MM.1S (cell line): ENCODE data around the gene KCNT1.

Source experiments
- DNase-seq: peaks from one replicate; pipeline ENCODE4 v3.0.0-alpha.2; 2015
- H2AFZ ChIP-seq: fragments of 300-600 bp; sonication (generic); 2 replicates; pipeline ENCODE4 v1.6.0; 2016; ENCODE audit warnings: antibody characterized with exemption, low read length
- H3F3A ChIP-seq: fragments of 300-600 bp; sonication (generic); 2 replicates; pipeline ENCODE4 v1.6.1; 2016; ENCODE audit warnings: mild to moderate bottlenecking, antibody characterized with exemption, low read length, moderate library complexity, mixed read lengths; ENCODE audit not compliant: insufficient read depth
- H3K27ac ChIP-seq: fragments of 300-600 bp; sonication (generic); 2 replicates; pipeline ENCODE4 v1.5.1; 2016; ENCODE audit warnings: mild to moderate bottlenecking, low read length
- H3K27me3 ChIP-seq: fragments of 300-600 bp; sonication (generic); replicated peaks from 2 replicates; pipeline ENCODE4 v1.6.0; 2016; ENCODE audit warnings: low read length; ENCODE audit not compliant: insufficient read depth
- H3K36me3 ChIP-seq: fragments of 300-600 bp; sonication (generic); replicated peaks from 2 replicates; pipeline ENCODE4 v1.6.1; 2016; ENCODE audit warnings: mild to moderate bottlenecking, low read length, mixed read lengths; ENCODE audit not compliant: insufficient read depth
- H3K4me1 ChIP-seq: fragments of 300-600 bp; sonication (generic); 2 replicates; pipeline ENCODE4 v1.6.1; 2016; ENCODE audit warnings: low read length, mixed read lengths
- H3K4me2 ChIP-seq: fragments of 300-600 bp; sonication (generic); 2 replicates; pipeline ENCODE4 v1.6.0; 2016; ENCODE audit warnings: low read depth, low read length
- H3K4me3 ChIP-seq: fragments of 300-600 bp; sonication (generic); 2 replicates; pipeline ENCODE4 v1.5.1; 2016; ENCODE audit warnings: low read length, mixed read lengths
- H3K79me2 ChIP-seq: fragments of 300-600 bp; sonication (generic); 2 replicates; pipeline ENCODE4 v1.6.1; 2016; ENCODE audit warnings: mixed run types, low read length, mixed read lengths
- H3K9ac ChIP-seq: fragments of 300-600 bp; sonication (generic); 2 replicates; pipeline ENCODE4 v1.6.1; 2016; ENCODE audit warnings: low read length, mixed read lengths
- H3K9me2 ChIP-seq: fragments of 300-600 bp; sonication (generic); replicated peaks from 2 replicates; pipeline ENCODE4 v1.6.1; 2016; ENCODE audit warnings: mild to moderate bottlenecking, low read length, mixed read lengths; ENCODE audit not compliant: insufficient read depth
- H3K9me3 ChIP-seq: fragments of 300-600 bp; sonication (generic); replicated peaks from 2 replicates; pipeline ENCODE4 v1.6.1; 2016; ENCODE audit warnings: mild to moderate bottlenecking, low read length, mixed read lengths; ENCODE audit not compliant: insufficient read depth
- H4K20me1 ChIP-seq: fragments of 300-600 bp; sonication (generic); 2 replicates; pipeline ENCODE4 v1.6.1; 2016; ENCODE audit warnings: mild to moderate bottlenecking, low read length, moderate library complexity, mixed read lengths; ENCODE audit not compliant: insufficient read depth
- EZH2 ChIP-seq: fragments of 300-600 bp; sonication (generic); optimal IDR thresholded peaks from 2 replicates; pipeline ENCODE3; 2017; ENCODE audit warnings: low read depth, mild to moderate bottlenecking, antibody characterized with exemption, low read length, mixed read lengths
- EZH2phosphoT487 ChIP-seq: fragments of 300-600 bp; sonication (generic); IDR thresholded peaks from 2 replicates; pipeline ENCODE4 v1.6.1; 2018; ENCODE audit warnings: antibody characterized with exemption, low read length
- TF ChIP-seq, protein P1 (sequence below): fragments of 300-600 bp; sonication (generic); IDR thresholded peaks from 2 replicates; pipeline ENCODE4 v1.5.1; 2016; ENCODE audit warnings: antibody characterized with exemption, low read length, mixed read lengths

KCNT1 gene

DNA sequence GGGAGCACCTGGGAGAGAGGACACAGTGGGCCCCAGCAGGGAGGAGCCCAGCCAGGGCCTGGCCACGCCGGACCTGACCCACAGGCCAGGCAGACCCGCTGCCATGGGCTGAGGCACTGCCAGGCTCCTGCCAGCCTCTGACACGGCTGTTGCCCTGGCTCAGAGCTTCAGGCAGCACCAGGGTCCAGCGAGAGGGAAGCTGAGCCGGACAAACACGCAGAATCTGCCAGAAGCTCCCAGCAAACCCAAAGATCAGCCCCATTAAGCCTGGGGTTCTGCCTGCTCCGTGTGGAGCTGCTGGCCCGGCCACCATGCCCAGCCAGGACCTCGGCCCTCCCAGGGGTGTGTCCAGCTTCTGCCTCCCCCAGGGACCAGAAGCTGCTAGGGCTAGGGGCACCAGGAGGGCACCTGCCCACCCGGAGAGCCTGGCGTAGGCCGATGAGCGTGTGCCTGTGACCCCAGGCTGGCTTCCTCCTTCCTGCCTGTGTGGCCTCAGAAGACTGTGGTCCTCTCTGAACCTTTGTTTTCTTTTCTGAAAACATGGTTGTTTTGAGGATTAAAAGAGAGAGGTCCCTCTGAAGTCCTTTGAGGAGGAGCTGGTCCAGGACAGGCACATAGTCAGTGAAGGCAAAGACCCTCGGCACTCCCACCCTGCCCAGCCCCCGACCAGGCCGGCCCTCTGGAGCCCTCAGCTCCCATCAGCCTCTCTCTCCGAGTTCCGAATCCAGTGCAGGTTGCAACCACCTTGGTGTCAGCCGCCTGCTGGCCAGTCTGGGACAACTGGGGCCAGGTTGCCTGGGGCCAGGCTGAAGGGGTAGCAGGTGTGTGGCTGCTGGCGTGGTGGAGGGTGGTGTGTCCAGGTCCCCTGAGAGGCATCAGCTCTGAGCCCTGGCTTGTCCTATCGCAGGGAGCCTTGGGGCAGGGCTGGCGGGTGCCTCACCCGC, 39.6 kb downstream of the KCNT1 start:
- Histone ChIP-seq H2AFZ (no peak overlapping the region), H3K27ac (no peak overlapping the region), H3F3A (no peaks in the 10 kb centered on the region), H3K79me2 (no peaks in the 10 kb centered on the region), H3K9ac (no peak overlapping the region), H3K27me3 (peaks cover 90% of the 10 kb centered on the region), H3K9me3 (no peaks in the 10 kb centered on the region), H3K4me3 (no peak overlapping the region), H3K9me2 (no peaks in the 10 kb centered on the region), H3K4me2 (no peak overlapping the region), H3K4me1 (no peaks in the 10 kb centered on the region), H4K20me1 (no peaks in the 10 kb centered on the region), H3K36me3 (no peaks in the 10 kb centered on the region)
- no peak for DNase-seq
- TF ChIP-seq, protein P1, sequence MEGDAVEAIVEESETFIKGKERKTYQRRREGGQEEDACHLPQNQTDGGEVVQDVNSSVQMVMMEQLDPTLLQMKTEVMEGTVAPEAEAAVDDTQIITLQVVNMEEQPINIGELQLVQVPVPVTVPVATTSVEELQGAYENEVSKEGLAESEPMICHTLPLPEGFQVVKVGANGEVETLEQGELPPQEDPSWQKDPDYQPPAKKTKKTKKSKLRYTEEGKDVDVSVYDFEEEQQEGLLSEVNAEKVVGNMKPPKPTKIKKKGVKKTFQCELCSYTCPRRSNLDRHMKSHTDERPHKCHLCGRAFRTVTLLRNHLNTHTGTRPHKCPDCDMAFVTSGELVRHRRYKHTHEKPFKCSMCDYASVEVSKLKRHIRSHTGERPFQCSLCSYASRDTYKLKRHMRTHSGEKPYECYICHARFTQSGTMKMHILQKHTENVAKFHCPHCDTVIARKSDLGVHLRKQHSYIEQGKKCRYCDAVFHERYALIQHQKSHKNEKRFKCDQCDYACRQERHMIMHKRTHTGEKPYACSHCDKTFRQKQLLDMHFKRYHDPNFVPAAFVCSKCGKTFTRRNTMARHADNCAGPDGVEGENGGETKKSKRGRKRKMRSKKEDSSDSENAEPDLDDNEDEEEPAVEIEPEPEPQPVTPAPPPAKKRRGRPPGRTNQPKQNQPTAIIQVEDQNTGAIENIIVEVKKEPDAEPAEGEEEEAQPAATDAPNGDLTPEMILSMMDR: no peak
- TF ChIP-seq EZH2: no peak
- TF ChIP-seq EZH2phosphoT487: no peak

DNA sequence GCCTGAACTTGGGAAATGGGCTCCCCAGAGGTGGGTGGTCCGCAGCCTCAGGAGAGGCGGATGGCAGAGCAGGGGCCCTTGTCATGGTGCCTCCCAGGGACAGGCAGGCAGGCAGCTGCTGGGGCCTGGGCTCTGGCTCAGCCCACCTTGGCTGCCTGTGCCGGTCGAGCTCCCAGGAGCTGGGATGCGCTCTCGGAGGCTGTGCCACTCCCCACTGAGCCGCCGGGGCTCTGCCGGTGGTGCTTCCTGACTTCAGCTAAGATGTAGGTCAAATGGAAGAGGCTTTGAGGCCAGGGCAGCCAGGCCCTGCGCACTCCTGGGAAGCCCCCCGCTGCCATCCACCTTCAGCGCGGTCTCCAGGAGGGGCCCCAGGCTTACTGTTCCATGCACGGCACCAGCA, 41.0 kb downstream of the KCNT1 start:
- H3K27ac ChIP-seq: no peak overlapping the region
- H3K9me3 ChIP-seq: no peaks in the 10 kb centered on the region
- no peaks in the 10 kb centered on the region for H3K9me2 ChIP-seq
- no peaks in the 10 kb centered on the region for H3K36me3 ChIP-seq
- no peaks in the 10 kb centered on the region for H3K79me2 ChIP-seq
- H3K4me2 ChIP-seq: no peak overlapping the region
- H4K20me1 ChIP-seq: no peaks in the 10 kb centered on the region
- no peak for DNase-seq
- no peak overlapping the region for H3K4me3 ChIP-seq
- H3F3A ChIP-seq: no peaks in the 10 kb centered on the region
- no peak overlapping the region for H2AFZ ChIP-seq
- TF ChIP-seq EZH2 (no peak), EZH2phosphoT487 (no peak)
- TF ChIP-seq, protein P1: no peak
- peaks cover 93% of the 10 kb centered on the region for H3K27me3 ChIP-seq
- H3K4me1 ChIP-seq: no peaks in the 10 kb centered on the region
- no peak overlapping the region for H3K9ac ChIP-seq

DNA sequence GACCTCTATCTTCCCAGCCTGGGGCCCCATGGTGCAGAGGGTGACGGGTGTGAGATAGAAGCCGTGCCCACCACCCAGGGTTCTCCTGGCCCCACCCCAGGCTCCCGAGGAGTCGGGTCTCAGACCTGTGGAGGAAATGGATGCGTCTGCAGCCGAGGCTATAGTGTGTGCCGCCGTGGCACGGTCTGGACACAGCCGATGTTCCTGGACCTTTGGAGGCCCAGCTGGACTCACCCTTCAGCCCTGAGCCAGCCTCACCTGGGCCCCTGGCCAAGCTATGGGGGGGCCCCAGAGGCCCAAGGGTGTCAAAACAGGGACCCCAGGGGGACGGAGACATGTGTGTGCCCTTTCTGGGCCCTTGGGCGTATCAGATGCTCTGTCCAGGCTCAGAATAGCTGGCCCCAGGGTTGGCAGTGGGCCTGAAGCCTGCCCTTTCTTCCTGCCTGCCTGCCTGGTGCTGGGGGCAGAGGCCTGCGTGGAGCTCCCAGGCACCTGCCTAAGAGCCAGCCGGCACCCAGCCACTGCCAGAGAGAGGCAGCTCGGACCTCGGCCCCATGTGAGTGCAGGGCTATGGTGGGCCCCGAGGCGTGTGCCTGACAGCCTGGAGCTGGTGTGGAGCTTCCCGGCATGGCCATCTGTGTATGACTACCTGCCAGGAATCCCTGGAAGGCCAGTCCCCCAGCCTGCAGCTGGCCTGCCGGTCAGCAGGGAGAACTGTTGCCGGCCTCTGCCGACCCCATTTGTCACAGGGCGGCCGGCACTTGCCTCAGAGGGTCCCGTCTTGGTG, 41.8 kb downstream of the KCNT1 start:
- no peak for DNase-seq

More for the DNA sequence above, 41.8 kb downstream of the KCNT1 start:
- no peak overlapping the region for H3K4me3 ChIP-seq
- no peak overlapping the region for H3K9ac ChIP-seq
- no peaks in the 10 kb centered on the region for H3K9me2 ChIP-seq
- H3K4me1 ChIP-seq: no peaks in the 10 kb centered on the region
- no peaks in the 10 kb centered on the region for H4K20me1 ChIP-seq
- H3K36me3 ChIP-seq: no peaks in the 10 kb centered on the region
- H3K27me3 ChIP-seq: peaks cover 95% of the 10 kb centered on the region
- TF ChIP-seq EZH2 (no peak), EZH2phosphoT487 (no peak)
- TF ChIP-seq, protein P1: no peak
- H3K9me3 ChIP-seq: no peaks in the 10 kb centered on the region
- no peaks in the 10 kb centered on the region for H3F3A ChIP-seq
- H3K4me2 ChIP-seq: no peak overlapping the region
- H3K27ac ChIP-seq: no peak overlapping the region
- H3K79me2 ChIP-seq: no peaks in the 10 kb centered on the region
- H2AFZ ChIP-seq: no peak overlapping the region
